GM18858 (cell line): ENCODE measurements around the gene DENND1B.
"Not testable (repeated sequence)": the region's sequence is repeated elsewhere in the genome, so short reads cannot be mapped to it uniquely, and the experiment has no call there.

Experiments used
- ATAC-seq: cut with Tn5 transposase; IDR thresholded peaks from one replicate; pipeline ENCODE4 v1.9.1; 2021; ENCODE audit not compliant: unreplicated experiment

Gene DENND1B

GRCh38 chr1:197786280-197786679 lies 11.0 kb upstream of the DENND1B start:
- ATAC-seq, result no peak

- no peak for ATAC-seq
Observed at GRCh38 chr1:197783510-197783948, 8.2 kb upstream of the DENND1B start.

GRCh38 chr1:197782722-197783360 lies 7.6 kb upstream of the DENND1B start:
- no peak for ATAC-seq

- no peak for ATAC-seq
Observed at GRCh38 chr1:197781968-197782721, 6.9 kb upstream of the DENND1B start.

- no peak for ATAC-seq
Observed at GRCh38 chr1:197779921-197780320, 4.6 kb upstream of the DENND1B start.

- no peak for ATAC-seq
Observed at GRCh38 chr1:197778366-197778945, 3.2 kb upstream of the DENND1B start.

GRCh38 chr1:197776351-197777105 lies 1.2 kb upstream of the DENND1B start:
- ATAC-seq, result peak; percentile 33

- peak; percentile 16 for ATAC-seq
Observed at GRCh38 chr1:197774466-197775281, 606 bp downstream of the DENND1B start.

- ATAC-seq, result no peak
Observed at GRCh38 chr1:197773856-197774255, 1.4 kb downstream of the DENND1B start.

GRCh38 chr1:197771904-197772556 lies 3.2 kb downstream of the DENND1B start:
- ATAC-seq, result no peak

GRCh38 chr1:197771386-197771785 lies 3.9 kb downstream of the DENND1B start:
- no peak for ATAC-seq

- no peak for ATAC-seq
Observed at GRCh38 chr1:197770243-197770642, 5.0 kb downstream of the DENND1B start.

GRCh38 chr1:197769287-197769686 lies 6.0 kb downstream of the DENND1B start:
- ATAC-seq, result no peak

GRCh38 chr1:197768014-197768805 lies 7.1 kb downstream of the DENND1B start:
- ATAC-seq, result no peak

- ATAC-seq, result no peak
Observed at GRCh38 chr1:197763769-197764168, 11.5 kb downstream of the DENND1B start.

GRCh38 chr1:197763307-197763706 lies 12.0 kb downstream of the DENND1B start:
- no peak for ATAC-seq

GRCh38 chr1:197761654-197762053 lies 13.6 kb downstream of the DENND1B start:
- ATAC-seq, result no peak

GRCh38 chr1:197755553-197755952 lies 19.7 kb downstream of the DENND1B start:
- not testable (repeated sequence) for ATAC-seq

- ATAC-seq, result not testable (repeated sequence)
Observed at GRCh38 chr1:197752652-197753164, 22.6 kb downstream of the DENND1B start.
